SK-N-MC (cell line): ENCODE results near the gene GAGE10.
"Not testable (repeated sequence)": the region's sequence is repeated elsewhere in the genome, so short reads cannot be mapped to it uniquely, and the experiment has no call there.

Source experiments
- DNase-seq: peaks from one replicate; pipeline ENCODE4 v3.0.0-alpha.2; 2011; ENCODE audit warnings: low read depth, low spot score
- H3K27ac ChIP-seq: fragments of 200-600 bp; sonication (generic); 2 replicates; pipeline ENCODE4 v1.5.1; 2016; ENCODE audit warnings: mixed run types
- H3K36me3 ChIP-seq: fragments of 200-600 bp; sonication (generic); 2 replicates; pipeline ENCODE4 v1.6.1; 2017; ENCODE audit warnings: antibody characterized with exemption, low read length, mixed read lengths; ENCODE audit not compliant: insufficient read depth
- H3K4me3 ChIP-seq: fragments of 200-600 bp; sonication (generic); 2 replicates; pipeline ENCODE4 v1.5.1; 2016
- H3K9ac ChIP-seq: fragments of 200-600 bp; sonication (generic); 2 replicates; pipeline ENCODE4 v1.8.0; 2017; ENCODE audit warnings: mixed run types, mixed read lengths; ENCODE audit not compliant: insufficient read length
- H3K9me3 ChIP-seq: fragments of 200-600 bp; sonication (generic); 2 replicates; pipeline ENCODE4 v1.6.1; 2017; ENCODE audit warnings: low read depth, mild to moderate bottlenecking, antibody characterized with exemption, low read length, moderate library complexity, mixed read lengths

Gene GAGE10

DNA sequence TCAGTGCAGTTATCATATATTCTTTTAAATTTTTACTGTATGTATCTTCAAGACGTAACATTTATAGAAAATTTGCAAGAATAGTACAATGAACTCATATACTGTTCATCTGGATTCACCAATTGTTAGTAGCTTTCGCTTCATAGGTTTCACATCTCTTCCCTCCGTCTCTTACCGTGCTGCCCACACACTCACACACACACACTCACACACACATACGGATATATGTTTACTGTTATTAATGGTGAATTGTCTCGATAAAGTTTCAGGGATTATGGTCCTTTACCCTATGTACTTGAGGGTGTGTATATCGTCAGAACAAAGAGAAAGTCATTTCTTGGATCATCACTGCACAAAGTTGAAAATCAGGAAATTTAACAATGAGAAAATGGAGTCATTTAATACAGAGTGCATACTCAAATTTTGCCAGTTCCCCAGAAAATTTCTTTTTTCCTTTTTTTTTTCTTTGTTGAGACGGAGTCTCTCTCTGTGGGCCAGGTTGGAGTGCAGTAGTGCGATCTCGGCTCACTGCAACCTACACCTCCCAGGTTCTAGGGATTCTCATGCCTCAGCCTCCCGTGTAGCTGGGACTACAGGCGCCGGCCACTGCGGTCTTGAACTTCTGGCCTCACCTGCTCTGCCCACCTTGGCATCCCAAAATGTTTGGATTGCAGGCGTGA lies 41.2 kb downstream of the GAGE10 start:
- H3K4me3 ChIP-seq, H3K36me3 ChIP-seq, H3K9me3 ChIP-seq, H3K27ac ChIP-seq, DNase-seq, H3K9ac ChIP-seq: not testable (repeated sequence)

DNA sequence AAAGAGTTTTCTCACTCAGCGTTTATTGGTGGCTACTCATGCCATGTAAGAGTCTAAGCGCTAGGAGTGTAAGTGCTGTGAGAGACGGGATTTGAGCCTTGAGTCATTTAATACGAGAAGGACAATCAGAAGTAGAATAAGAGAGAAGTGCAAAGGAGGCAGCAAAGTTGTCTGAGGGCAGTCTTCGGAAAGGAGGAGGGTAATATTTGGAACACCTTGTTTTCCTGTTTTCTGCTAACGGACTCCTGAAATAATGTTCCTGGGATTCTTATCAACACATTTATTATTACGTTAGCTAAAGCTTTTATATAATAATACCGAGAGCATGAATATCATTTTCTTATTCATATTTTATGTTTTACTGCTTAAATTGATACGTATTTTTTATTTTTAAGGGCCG lies 42.0 kb downstream of the GAGE10 start:
- H3K27ac ChIP-seq, DNase-seq, H3K9ac ChIP-seq, H3K9me3 ChIP-seq, H3K36me3 ChIP-seq, H3K4me3 ChIP-seq: not testable (repeated sequence)

DNA sequence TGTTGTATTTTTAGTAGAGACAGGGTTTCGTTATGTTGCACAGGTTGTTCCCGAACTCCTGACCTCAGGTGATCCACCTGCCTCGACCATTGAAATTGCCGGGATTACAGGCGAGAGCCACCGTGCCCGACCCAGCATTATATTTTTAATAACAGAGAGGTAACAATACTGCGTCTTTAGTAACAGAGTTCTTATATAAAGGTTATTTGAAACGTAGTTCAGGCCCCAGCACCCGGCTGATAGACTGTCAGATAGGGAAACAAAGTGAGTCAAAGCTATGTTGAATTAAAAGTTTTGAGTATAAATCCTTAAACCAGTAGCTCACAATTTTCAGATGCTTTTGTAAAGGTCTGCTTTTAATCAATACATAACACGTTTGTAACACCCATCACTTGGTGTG lies 42.7 kb downstream of the GAGE10 start:
- DNase-seq, H3K27ac ChIP-seq, H3K9me3 ChIP-seq, H3K4me3 ChIP-seq, H3K9ac ChIP-seq, H3K36me3 ChIP-seq: not testable (repeated sequence)
